Eye (tissue), 1 donor: ENCODE measurements around the gene CIDEC.

Source experiments
- DNase-seq: peaks from one replicate; pipeline ENCODE4 v3.0.0-alpha.2; 2015

CIDEC gene

DNA sequence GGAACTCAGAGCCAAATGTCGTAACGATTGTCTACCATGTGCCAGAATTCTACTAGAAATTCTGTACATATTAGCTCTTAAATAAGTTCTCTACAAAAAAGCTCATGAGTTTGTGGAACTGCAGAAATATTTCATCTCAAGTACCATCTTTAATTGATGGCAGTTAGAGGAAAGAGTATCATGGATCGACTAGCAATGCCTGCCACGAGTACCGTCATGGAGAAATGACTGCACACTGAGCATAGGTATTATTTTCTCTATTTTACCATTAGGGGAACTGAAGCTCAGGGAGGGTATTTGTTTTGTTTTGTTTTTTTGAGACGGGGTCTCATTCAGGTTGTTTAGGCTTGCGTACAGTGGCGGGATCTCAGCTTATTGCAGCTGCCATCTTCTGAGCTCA lies 39.0 kb downstream of the CIDEC start:
- no peak for DNase-seq

DNA sequence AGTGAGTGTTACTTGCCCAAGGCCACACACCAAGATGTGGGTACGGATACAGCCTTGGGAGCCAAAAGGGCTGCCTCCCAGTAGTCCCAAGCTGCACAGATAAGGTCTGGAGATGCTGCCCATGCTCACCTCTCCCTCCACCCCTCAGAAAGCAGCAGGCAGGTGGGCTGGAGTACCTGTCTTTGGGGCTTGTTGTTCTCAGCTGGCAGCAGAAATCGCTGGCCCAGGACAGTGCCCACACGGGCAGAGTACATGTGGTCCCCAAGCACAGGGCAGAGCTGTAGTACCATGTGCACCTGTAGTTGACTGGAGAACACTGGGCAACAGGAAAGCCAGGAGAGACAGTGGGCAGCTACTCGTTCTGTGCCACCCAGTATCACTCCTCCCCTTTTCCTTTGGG lies 41.2 kb downstream of the CIDEC start:
- DNase-seq, result no peak

DNA sequence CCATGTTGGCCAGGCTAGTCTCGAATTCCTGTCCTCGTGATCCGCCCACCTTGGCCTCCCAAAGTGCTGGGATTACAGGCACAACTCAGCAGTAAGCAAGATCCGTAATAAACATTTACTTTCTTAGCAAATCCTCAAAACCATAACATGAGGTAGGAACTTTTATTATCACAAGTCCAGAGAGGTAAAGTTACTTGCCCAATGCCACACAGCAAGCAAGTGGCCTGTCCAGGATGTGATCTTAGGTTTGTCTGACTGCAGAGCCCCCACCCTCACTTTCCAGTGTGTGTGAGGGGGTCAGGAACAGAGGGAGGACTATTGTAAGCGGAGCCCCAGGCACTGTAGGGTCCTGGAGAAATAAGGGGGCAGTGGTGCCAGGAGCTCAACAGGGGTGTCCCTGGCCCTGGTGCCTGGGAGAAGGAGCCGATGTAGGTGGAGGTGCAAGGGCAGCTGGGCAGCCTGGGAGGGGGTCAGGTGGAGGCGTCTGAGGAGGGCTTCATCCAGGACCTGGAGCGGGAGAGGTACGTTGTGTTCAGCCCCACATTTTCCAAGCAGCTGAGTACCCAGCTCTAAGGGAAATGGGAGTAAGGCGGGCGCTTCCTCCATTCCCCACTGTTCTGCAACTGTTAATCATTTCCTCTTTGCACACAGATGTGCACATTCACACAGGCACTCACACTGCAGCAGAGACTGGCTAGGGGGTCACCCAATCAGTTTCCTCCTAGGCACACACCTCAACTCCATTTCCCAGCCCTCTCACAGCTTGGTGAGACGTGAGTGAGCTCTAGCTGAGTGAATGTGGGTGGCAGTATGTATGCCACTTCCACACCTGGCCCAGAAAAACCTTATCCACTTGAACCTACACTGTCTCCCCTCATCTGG lies 42.1 kb downstream of the CIDEC start:
- DNase-seq, result no peak

- no peak for DNase-seq
Measured at GRCh38 chr3:9834520-9835380, 45.3 kb downstream of the CIDEC start.

- no peak for DNase-seq
Measured at GRCh38 chr3:9833078-9833477, 47.0 kb downstream of the CIDEC start.

GRCh38 chr3:9831253-9831652 lies 48.8 kb downstream of the CIDEC start:
- DNase-seq, result no peak

- DNase-seq, result no peak
Measured at GRCh38 chr3:9828801-9829755, 51.0 kb downstream of the CIDEC start.

DNA sequence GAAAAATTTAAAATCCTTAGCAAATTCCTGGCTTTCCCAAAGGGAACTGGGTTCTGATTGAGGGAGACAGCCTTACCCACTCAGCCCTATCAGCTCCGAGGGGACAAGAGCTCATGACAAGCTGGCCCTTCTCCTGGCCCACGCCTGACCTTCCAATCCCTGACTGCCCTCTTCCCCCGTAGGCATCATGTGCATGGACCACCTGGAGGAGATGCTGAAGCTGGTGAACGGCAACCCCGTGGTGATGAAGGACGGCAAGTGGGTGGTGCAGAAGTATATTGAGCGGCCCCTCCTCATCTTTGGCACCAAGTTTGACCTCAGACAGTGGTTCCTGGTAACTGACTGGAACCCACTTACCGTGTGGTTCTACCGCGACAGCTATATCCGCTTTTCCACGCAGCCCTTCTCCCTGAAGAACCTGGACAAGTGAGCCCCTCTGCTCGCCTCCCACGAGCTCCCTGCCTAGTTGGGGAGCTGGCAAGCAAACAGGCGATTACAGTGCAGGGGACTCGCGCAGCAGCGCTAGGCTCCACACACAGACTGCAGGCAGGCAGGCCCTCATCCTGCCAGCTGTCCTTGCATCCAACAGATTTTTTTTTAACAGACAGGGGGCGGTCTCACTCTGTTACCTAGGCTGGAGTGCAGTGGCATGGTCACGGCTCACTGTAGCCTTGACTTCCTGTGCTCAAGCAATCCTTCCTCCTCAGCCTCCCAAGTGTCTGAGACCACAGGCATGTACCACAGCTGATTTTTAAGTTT lies 53.1 kb downstream of the CIDEC start:
- DNase-seq, result peak; percentile 27

- no peak for DNase-seq
Measured at GRCh38 chr3:9825451-9826040, 54.5 kb downstream of the CIDEC start.

DNA sequence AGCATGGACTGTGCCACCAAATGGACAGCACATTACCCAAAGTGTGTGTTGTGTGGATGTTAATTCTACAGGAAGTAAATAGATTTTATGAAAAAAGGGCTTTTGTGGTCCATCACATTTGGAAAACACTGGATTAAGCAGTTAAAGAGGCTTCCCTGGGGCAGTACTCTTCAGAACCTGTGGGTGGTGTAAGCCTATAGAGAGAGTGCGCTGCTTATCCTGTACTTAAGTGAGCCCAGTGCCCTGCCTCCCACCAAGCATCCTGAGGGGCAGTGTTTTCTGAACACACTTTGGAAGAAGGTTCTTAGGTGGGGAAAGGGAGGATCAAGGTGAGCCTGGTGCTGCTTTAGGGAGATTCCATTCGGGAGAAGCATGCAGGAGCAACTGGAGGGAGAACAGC lies 59.1 kb downstream of the CIDEC start:
- no peak for DNase-seq

- DNase-seq, result no peak
Measured at GRCh38 chr3:9820543-9820942, 59.5 kb downstream of the CIDEC start.

DNA sequence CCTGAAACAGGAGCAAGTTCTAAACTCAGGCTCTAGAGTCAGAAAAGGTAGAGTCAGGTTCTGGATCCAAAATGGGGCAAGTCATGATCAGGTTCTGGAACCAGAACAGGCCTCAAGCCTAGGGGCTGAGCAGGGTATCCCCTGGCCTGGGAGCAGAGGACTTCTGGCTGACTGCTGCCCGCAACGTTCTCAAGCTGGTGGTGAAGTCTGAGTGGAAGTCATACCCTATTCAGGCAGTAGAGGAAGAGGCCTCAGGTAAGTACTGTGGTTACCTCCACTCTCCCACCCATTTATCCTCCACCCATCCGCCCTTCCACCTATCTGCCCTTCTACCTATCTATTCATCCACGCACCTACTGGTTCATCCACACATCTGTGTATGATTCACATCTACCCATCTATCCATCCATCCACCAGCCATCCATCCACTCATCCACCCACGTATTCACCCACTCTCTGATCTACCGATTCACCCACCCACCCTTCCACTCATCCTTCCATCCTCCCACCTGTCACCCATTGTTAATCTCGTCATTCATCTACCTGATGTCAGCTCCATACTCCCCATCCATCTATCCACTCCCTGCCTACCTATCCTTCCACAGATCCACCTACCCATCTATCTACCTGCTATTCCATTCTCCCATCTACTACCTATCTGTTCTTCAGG lies 61.3 kb downstream of the CIDEC start:
- DNase-seq, result no peak

DNA sequence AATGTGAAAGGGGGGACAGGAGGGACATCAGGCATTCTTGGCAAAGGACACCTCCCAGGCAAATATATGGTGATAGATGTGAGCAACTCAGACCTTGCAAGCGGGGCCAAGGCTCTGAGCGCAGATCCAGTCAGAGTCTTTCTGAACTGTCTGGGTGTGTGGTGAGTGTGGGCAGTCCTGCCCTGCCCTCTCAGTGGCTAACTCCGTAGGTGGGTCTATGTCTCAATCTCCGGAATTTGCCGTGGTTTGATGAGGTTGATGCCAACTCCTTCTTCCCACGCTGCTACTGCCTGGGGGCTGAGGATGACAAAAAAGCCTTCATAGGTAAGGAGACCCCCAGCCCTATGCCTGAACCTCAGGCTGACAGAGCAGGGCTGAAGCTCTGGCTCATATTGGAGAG lies 62.6 kb downstream of the CIDEC start:
- no peak for DNase-seq
